Lower leg skin (tissue), 3 donors: ENCODE results near the gene TUBAL3.

ENCODE experiments used
- POLR2A ChIP-seq, 2 donors: fragments of 450-650 bp; IDR thresholded peaks; one replicate each; pipeline ENCODE4 v1.6.1; 2016 to 2017; ENCODE audit warnings: antibody characterized with exemption in 2 of 2, mild to moderate bottlenecking in 1 of 2, moderate library complexity in 1 of 2
- TF ChIP-seq, protein P1 (sequence below), 3 donors: fragments of 450-650 bp; IDR thresholded peaks; one replicate each; pipeline ENCODE4 v1.5.1; 2016; ENCODE audit warnings: antibody characterized with exemption in 3 of 3, mild to moderate bottlenecking in 3 of 3, moderate library complexity in 2 of 3

GRCh38 chr10:5373307-5373706 lies 31.3 kb downstream of the TUBAL3 start:
- TF ChIP-seq, protein P1, sequence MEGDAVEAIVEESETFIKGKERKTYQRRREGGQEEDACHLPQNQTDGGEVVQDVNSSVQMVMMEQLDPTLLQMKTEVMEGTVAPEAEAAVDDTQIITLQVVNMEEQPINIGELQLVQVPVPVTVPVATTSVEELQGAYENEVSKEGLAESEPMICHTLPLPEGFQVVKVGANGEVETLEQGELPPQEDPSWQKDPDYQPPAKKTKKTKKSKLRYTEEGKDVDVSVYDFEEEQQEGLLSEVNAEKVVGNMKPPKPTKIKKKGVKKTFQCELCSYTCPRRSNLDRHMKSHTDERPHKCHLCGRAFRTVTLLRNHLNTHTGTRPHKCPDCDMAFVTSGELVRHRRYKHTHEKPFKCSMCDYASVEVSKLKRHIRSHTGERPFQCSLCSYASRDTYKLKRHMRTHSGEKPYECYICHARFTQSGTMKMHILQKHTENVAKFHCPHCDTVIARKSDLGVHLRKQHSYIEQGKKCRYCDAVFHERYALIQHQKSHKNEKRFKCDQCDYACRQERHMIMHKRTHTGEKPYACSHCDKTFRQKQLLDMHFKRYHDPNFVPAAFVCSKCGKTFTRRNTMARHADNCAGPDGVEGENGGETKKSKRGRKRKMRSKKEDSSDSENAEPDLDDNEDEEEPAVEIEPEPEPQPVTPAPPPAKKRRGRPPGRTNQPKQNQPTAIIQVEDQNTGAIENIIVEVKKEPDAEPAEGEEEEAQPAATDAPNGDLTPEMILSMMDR (IDR thresholded peaks at IDR 0.05) = no peak
- no peak for TF ChIP-seq POLR2A (IDR thresholded peaks at IDR 0.05)
